GM12873 (cell line): ENCODE data around the gene PAK4.

Source experiments
- TF ChIP-seq, protein P1 (sequence below): IDR thresholded peaks from 2 replicates; pipeline ENCODE4 v1.5.1; 2012; ENCODE audit warnings: low read depth, mild to moderate bottlenecking, moderate library complexity, low read length, control low read depth; ENCODE audit not compliant: insufficient read depth; ENCODE audit errors: missing control alignments

PAK4 gene

GRCh38 chr19:39167461-39168257 is 42.1 kb downstream of the PAK4 start:
- TF ChIP-seq, protein P1, sequence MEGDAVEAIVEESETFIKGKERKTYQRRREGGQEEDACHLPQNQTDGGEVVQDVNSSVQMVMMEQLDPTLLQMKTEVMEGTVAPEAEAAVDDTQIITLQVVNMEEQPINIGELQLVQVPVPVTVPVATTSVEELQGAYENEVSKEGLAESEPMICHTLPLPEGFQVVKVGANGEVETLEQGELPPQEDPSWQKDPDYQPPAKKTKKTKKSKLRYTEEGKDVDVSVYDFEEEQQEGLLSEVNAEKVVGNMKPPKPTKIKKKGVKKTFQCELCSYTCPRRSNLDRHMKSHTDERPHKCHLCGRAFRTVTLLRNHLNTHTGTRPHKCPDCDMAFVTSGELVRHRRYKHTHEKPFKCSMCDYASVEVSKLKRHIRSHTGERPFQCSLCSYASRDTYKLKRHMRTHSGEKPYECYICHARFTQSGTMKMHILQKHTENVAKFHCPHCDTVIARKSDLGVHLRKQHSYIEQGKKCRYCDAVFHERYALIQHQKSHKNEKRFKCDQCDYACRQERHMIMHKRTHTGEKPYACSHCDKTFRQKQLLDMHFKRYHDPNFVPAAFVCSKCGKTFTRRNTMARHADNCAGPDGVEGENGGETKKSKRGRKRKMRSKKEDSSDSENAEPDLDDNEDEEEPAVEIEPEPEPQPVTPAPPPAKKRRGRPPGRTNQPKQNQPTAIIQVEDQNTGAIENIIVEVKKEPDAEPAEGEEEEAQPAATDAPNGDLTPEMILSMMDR = no peak

DNA sequence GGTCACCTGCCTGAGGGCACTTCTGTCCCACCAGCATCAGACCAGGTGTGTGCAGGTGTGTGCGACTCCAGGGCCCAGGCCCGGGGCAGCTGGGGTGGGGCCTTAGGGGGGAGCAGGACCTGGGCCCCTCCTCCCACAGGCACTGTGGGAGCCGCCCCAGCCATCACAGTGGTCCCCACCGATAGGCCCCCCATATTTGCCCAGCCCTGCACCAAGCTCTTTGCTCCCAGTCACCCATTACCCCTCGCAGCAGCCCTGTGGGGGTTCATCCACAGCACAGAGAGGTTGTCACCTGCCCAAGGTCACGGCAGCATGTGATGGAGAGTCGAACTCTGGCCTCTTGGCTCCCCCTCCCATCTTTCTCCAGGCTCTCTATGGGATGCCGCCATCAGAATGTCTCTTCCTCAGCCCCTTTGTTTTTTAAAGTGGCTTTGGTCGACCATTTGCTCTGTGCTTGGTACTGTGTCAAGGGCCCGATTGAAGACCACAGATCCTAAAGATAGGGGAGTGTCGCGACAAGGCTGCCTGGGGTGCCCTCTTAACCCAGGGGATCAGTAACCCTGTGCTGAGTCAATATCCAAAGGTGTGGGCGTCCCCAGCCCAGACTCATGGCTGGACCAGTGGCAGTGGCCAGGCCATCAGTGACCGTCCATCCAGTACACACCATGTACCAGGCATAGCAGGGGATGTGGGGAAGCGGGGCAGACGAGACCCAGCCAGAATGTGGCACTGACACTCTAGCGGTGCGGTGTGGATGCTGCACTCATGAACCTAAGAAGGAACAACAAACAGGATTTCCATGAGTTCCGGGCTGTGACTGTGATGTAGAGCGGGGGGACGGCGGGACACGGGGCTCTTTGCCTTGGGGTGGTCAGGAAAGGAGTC is 42.9 kb downstream of the PAK4 start:
- TF ChIP-seq, protein P1 = no peak

DNA sequence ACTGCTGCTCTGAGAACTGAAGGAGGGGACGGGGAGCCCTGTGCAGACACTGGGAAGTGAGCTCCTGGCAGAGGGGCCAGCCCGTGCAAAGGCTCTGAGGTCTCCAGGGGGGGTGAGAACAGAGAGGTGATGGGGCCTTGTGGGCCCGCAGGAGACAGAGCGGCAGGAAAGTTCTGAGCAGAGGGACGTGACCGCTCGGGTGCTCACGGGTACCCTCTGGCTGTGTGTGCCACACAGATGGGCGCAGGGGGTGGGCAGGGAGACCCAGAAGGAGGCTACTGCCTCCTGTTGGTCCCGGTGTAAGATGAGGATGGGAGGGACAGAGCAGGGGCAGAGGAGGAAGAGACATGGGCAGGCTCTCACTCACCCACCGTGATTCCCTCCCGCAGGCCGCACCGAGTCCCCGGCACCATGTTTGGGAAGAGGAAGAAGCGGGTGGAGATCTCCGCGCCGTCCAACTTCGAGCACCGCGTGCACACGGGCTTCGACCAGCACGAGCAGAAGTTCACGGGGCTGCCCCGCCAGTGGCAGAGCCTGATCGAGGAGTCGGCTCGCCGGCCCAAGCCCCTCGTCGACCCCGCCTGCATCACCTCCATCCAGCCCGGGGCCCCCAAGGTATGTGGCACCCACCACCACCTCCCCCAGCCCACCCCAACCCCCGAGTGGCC is 43.7 kb downstream of the PAK4 start:
- TF ChIP-seq, protein P1 = no peak

GRCh38 chr19:39170386-39171231 is 45.0 kb downstream of the PAK4 start:
- TF ChIP-seq, protein P1 = no peak

DNA sequence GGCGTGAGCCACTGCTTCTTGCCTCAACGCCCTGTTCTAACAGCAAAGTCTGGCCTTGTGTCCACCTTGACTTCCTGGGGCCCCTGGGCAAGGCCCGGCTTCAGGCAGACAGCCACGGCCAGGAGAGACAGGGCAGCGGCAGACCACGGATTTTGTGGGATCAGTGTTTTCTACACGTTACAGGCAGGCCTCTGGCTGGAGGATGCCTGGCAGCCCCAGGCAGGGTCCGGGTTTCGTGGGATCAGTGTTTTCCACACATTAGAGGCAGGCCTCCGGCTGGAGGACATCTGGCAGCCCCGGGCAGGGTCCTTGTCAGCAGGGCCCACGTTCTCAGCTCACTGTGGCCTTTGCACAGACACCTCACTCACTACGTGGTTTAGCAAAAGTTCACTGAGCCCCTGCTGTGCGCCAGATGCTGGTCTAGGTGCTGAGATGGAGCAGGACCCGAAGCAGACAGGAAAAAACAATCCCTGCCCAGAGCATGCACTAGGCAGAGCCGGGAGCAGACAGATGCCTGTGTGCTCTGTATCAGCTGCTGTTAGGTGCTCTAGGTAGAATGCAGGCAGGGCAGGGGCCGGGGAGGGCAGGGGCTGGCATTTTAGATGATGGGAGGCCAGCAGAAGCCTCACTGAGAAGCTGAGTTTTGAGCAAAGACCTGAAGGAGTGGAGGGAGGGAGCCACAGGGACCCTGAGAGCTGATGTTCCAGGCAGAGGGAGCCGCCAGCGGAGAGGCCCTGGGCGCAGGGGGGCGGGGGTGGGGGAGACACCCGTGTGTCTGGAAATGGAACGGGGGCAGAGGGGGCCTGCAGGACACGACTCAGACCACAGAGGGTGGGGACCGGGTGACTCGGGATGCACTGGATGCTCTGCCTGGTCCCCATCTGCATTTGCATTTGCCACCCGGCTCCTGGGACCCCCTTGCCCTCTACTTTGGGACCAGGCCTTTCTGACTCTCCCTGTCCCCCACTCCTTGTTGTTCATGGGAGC is 46.2 kb downstream of the PAK4 start:
- TF ChIP-seq, protein P1 = no peak
